WTC11 (cell line): ENCODE measurements around the gene RASAL3.

Experiments used
- ELF4 ChIP-seq: sonication (generic); formaldehyde crosslinking; IDR thresholded peaks from 2 replicates; pipeline ENCODE4 v1.8.1; 2022; ENCODE audit warnings: low read depth, mild to moderate bottlenecking, moderate library complexity, missing genetic modification reagents
- ESRRA ChIP-seq: sonication (generic); formaldehyde crosslinking; IDR thresholded peaks from 2 replicates; pipeline ENCODE4 v1.8.1; 2022; ENCODE audit warnings: mild to moderate bottlenecking, missing genetic modification reagents, borderline replicate concordance
- NFYB ChIP-seq: sonication (generic); formaldehyde crosslinking; conservative IDR thresholded peaks from 2 replicates; pipeline ENCODE4 v1.8.0; 2022; ENCODE audit warnings: low read depth, missing genetic modification reagents
- NR3C1 ChIP-seq: sonication (generic); formaldehyde crosslinking; conservative IDR thresholded peaks from 2 replicates; pipeline ENCODE4 v1.8.1; 2023; ENCODE audit warnings: low read depth, mild to moderate bottlenecking, missing genetic modification reagents
- SP1 ChIP-seq: sonication (generic); formaldehyde crosslinking; conservative IDR thresholded peaks from 2 replicates; pipeline ENCODE4 v1.8.1; 2022; ENCODE audit warnings: missing genetic modification reagents
- USF1 ChIP-seq: sonication (generic); formaldehyde crosslinking; IDR thresholded peaks from 2 replicates; pipeline ENCODE4 v1.8.0; 2022; ENCODE audit warnings: mild to moderate bottlenecking, missing genetic modification reagents
- ZNF138 ChIP-seq: sonication (generic); formaldehyde crosslinking; conservative IDR thresholded peaks from 2 replicates; pipeline ENCODE4 v1.8.1; 2022; ENCODE audit warnings: mild to moderate bottlenecking, moderate library complexity, missing genetic modification reagents
- ZNF219 ChIP-seq: sonication (generic); formaldehyde crosslinking; IDR thresholded peaks from 2 replicates; pipeline ENCODE4 v1.8.0; 2023; ENCODE audit warnings: missing genetic modification reagents, mild to moderate bottlenecking, borderline replicate concordance
- TF ChIP-seq, protein P1 (sequence below): fragments of 200-600 bp; IDR thresholded peaks from 2 replicates; pipeline ENCODE4 v1.8.0; 2022; ENCODE audit warnings: antibody characterized with exemption
- TF ChIP-seq, protein P2 (sequence below): sonication (generic); formaldehyde crosslinking; IDR thresholded peaks from 2 replicates; pipeline ENCODE4 v1.8.1; 2022; ENCODE audit warnings: mild to moderate bottlenecking, missing genetic modification reagents, moderate library complexity, borderline replicate concordance

DNA sequence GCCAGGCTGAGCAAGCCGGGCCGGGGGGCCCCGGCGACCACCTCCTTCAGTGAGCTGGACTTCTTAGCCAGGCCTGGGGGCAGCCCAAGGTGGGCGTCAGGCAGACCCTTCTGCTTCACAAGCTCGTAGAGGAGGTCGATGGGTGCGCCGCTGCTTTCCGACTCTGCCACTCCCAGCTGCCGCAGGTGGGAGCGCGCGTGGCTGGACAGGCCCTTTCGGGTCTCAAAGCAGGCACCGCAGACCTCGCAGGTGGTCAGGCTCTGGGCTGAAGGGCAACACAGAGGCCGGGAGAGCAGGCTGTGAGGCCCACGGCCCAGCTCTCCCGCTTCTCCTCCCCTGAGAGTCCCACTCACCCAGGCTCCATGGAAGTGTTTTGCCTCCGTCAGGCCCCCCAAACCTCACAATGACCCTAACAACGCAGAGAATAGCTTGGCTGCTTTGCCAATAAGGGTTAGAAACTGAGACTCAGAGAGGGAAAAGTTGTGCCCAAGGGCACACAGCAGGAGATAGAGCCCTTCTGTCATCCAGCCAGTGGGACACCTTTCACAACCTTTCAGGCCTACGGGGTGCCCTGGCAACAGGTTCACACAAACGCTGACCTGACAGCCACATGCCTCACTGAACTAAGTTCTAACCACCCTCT is 34.4 kb downstream of the RASAL3 start:
- TF ChIP-seq ZNF138 (no peak), ESRRA (CRISPR knock-in tag) (no peak), SP1 (CRISPR knock-in tag) (no peak), ZNF219 (no peak), ELF4 (CRISPR knock-in tag) (no peak), NFYB (no peak), USF1 (CRISPR knock-in tag) (no peak), NR3C1 (CRISPR knock-in tag) (no peak)
- TF ChIP-seq, protein P1, sequence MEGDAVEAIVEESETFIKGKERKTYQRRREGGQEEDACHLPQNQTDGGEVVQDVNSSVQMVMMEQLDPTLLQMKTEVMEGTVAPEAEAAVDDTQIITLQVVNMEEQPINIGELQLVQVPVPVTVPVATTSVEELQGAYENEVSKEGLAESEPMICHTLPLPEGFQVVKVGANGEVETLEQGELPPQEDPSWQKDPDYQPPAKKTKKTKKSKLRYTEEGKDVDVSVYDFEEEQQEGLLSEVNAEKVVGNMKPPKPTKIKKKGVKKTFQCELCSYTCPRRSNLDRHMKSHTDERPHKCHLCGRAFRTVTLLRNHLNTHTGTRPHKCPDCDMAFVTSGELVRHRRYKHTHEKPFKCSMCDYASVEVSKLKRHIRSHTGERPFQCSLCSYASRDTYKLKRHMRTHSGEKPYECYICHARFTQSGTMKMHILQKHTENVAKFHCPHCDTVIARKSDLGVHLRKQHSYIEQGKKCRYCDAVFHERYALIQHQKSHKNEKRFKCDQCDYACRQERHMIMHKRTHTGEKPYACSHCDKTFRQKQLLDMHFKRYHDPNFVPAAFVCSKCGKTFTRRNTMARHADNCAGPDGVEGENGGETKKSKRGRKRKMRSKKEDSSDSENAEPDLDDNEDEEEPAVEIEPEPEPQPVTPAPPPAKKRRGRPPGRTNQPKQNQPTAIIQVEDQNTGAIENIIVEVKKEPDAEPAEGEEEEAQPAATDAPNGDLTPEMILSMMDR, result no peak
- TF ChIP-seq, protein P2, sequence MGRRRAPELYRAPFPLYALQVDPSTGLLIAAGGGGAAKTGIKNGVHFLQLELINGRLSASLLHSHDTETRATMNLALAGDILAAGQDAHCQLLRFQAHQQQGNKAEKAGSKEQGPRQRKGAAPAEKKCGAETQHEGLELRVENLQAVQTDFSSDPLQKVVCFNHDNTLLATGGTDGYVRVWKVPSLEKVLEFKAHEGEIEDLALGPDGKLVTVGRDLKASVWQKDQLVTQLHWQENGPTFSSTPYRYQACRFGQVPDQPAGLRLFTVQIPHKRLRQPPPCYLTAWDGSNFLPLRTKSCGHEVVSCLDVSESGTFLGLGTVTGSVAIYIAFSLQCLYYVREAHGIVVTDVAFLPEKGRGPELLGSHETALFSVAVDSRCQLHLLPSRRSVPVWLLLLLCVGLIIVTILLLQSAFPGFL (CRISPR knock-in tag), result no peak
